Fibroblast of lung (primary cell): Measurements from ENCODE around the gene C17orf114.
A peak's percentile ranks its signal among the peaks of the same experiment; 100 is the strongest.

Experiments
- DNase-seq, 2 donors: peaks; one replicate each; pipeline versions ENCODE4 v3.0.0 to v3.0.0-alpha.2; 2010; ENCODE audit warnings: low read depth in 2 of 2
- H2AFZ ChIP-seq: 2 replicates; pipeline ENCODE4 v1.5.1; 2012; ENCODE audit warnings: low read length, control low read depth, inconsistent platforms
- H3K27ac ChIP-seq: 2 replicates; pipeline ENCODE4 v1.5.1; 2011; ENCODE audit warnings: low read length, control low read depth; ENCODE audit not compliant: insufficient read depth
- H3K27me3 ChIP-seq: 2 replicates; pipeline ENCODE4 v1.5.1; 2011; ENCODE audit warnings: mild to moderate bottlenecking, low read length; ENCODE audit not compliant: control insufficient read depth, insufficient read depth
- H3K36me3 ChIP-seq: 2 replicates; pipeline ENCODE4 v1.5.1; 2011; ENCODE audit warnings: low read length; ENCODE audit not compliant: control insufficient read depth, insufficient read depth
- H3K4me1 ChIP-seq: 2 replicates; pipeline ENCODE4 v1.5.1; 2011; ENCODE audit warnings: low read length; ENCODE audit not compliant: control insufficient read depth, insufficient read depth; ENCODE audit errors: extremely low read depth
- H3K4me2 ChIP-seq: 2 replicates; pipeline ENCODE4 v1.5.1; 2011; ENCODE audit warnings: low read length, control low read depth; ENCODE audit not compliant: insufficient read depth; ENCODE audit errors: extremely low read depth
- H3K4me3 ChIP-seq, 4 experiments: fragments of 200-600 bp in 1 of 4; sonication (generic) in 1 of 4; replicated peaks in 1 of 4; 2 replicates each; pipeline ENCODE4 v1.5.1; 2011 to 2016; ENCODE audit warnings: low read length in 4 of 4, low read depth in 3 of 4, mild to moderate bottlenecking in 3 of 4, control low read depth in 2 of 4, inconsistent platforms in 1 of 4, mixed read lengths in 1 of 4; ENCODE audit not compliant: insufficient read depth in 1 of 4; ENCODE audit errors: control extremely low read depth in 1 of 4
- H3K79me2 ChIP-seq: 2 replicates; pipeline ENCODE4 v1.5.1; 2012; ENCODE audit warnings: mild to moderate bottlenecking, low read length, inconsistent platforms; ENCODE audit not compliant: control insufficient read depth, insufficient read depth
- H3K9ac ChIP-seq: 2 replicates; pipeline ENCODE4 v1.5.1; 2011; ENCODE audit warnings: mild to moderate bottlenecking, low read length, control low read depth; ENCODE audit not compliant: insufficient read depth
- H3K9me3 ChIP-seq: 2 replicates; pipeline ENCODE4 v1.5.1; 2012; ENCODE audit warnings: low read depth, low read length; ENCODE audit not compliant: control insufficient read depth, insufficient read depth
- H4K20me1 ChIP-seq: 2 replicates; pipeline ENCODE4 v1.5.1; 2011; ENCODE audit warnings: low read length; ENCODE audit not compliant: control insufficient read depth, insufficient read depth; ENCODE audit errors: extremely low read depth
- EZH2 ChIP-seq: IDR thresholded peaks from 2 replicates; pipeline ENCODE4 v1.5.1; 2012; ENCODE audit warnings: low read length, control low read depth, mild to moderate bottlenecking; ENCODE audit errors: missing control alignments
- TF ChIP-seq, protein P1 (sequence below), 2 donors: IDR thresholded peaks in 1 of 2; conservative IDR thresholded peaks in 1 of 2; 1 replicate in 1 of 2; 2 replicates in 1 of 2; pipeline ENCODE4 v1.5.1; 2011 to 2012; ENCODE audit warnings: low read length in 2 of 2, control low read depth in 1 of 2, inconsistent platforms in 1 of 2, low read depth in 1 of 2, mild to moderate bottlenecking in 1 of 2

C17orf114 gene

DNA sequence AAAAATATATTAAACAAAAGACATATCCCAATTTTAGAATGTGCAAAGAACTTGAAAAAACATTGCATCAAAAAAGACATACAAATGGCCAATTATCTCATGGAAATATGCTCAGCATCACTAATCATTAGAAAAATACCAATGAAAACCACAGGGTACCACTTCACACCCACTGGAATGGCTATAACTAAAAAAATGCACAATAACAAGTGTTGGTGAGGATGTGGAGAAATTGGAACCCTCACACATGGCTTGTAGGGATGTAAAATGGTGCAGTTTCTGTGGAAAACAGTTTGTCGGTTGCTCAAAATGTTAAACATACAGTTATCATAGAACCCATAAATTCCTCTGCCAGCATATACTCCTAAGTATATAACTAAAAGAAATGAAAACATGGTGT is 7.0 kb downstream of the C17orf114 start:
- Histone ChIP-seq H3K9ac (no peak overlapping the region), H3K4me3 (no peak overlapping the region), H4K20me1 (no peaks in the 10 kb centered on the region), H3K36me3 (peaks cover 11% of the 10 kb centered on the region), H3K79me2 (peaks cover 11% of the 10 kb centered on the region), H3K4me2 (no peak overlapping the region), H3K27me3 (no peaks in the 10 kb centered on the region), H2AFZ (peak overlapping the region; percentile 38), H3K9me3 (no peaks in the 10 kb centered on the region), H3K27ac (no peak overlapping the region), H3K4me1 (no peaks in the 10 kb centered on the region)
- TF ChIP-seq, protein P1, sequence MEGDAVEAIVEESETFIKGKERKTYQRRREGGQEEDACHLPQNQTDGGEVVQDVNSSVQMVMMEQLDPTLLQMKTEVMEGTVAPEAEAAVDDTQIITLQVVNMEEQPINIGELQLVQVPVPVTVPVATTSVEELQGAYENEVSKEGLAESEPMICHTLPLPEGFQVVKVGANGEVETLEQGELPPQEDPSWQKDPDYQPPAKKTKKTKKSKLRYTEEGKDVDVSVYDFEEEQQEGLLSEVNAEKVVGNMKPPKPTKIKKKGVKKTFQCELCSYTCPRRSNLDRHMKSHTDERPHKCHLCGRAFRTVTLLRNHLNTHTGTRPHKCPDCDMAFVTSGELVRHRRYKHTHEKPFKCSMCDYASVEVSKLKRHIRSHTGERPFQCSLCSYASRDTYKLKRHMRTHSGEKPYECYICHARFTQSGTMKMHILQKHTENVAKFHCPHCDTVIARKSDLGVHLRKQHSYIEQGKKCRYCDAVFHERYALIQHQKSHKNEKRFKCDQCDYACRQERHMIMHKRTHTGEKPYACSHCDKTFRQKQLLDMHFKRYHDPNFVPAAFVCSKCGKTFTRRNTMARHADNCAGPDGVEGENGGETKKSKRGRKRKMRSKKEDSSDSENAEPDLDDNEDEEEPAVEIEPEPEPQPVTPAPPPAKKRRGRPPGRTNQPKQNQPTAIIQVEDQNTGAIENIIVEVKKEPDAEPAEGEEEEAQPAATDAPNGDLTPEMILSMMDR (conservative IDR thresholded peaks at IDR 0.05 in 1 of 2, IDR thresholded peaks at IDR 0.05 in 1 of 2; ENCODE audit: low read depth in 1 of 2, low read length in 2 of 2), result no peak
- TF ChIP-seq EZH2, result no peak
- no peak for DNase-seq

DNA sequence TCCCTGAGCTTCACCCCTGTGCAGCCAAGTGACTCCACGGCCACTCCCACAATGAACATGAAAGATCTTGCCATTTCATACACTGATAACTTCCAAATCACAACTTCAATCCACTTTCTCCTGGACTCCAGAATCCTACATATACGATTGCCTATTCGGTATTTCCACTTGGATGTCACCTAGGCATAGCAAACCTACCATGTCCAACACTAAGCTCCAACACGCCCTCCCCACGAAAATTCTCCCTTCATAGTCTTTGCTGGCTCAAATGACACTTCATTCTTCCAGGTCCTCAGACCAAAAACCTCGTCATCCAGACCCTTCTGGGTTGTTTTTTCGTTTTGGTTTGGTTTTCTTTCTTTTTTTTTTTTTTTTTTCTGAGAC is 11.4 kb downstream of the C17orf114 start:
- Histone ChIP-seq H3K27ac (peak overlapping the region; percentile 78), H3K36me3 (no peaks in the 10 kb centered on the region), H4K20me1 (no peaks in the 10 kb centered on the region), H3K4me2 (peak overlapping the region; percentile 84), H3K9me3 (no peaks in the 10 kb centered on the region), H2AFZ (peak overlapping the region; percentile 37), H3K4me3 (peak overlapping the region; percentile 64 to 76 (median 70)), H3K4me1 (peaks cover 8% of the 10 kb centered on the region), H3K9ac (no peak overlapping the region), H3K27me3 (peaks cover 3% of the 10 kb centered on the region), H3K79me2 (no peaks in the 10 kb centered on the region)
- TF ChIP-seq EZH2, result no peak
- TF ChIP-seq, protein P1 (conservative IDR thresholded peaks at IDR 0.05 in 1 of 2, IDR thresholded peaks at IDR 0.05 in 1 of 2; ENCODE audit: low read depth in 1 of 2, low read length in 2 of 2), result no peak
- DNase-seq, result no peak

DNA sequence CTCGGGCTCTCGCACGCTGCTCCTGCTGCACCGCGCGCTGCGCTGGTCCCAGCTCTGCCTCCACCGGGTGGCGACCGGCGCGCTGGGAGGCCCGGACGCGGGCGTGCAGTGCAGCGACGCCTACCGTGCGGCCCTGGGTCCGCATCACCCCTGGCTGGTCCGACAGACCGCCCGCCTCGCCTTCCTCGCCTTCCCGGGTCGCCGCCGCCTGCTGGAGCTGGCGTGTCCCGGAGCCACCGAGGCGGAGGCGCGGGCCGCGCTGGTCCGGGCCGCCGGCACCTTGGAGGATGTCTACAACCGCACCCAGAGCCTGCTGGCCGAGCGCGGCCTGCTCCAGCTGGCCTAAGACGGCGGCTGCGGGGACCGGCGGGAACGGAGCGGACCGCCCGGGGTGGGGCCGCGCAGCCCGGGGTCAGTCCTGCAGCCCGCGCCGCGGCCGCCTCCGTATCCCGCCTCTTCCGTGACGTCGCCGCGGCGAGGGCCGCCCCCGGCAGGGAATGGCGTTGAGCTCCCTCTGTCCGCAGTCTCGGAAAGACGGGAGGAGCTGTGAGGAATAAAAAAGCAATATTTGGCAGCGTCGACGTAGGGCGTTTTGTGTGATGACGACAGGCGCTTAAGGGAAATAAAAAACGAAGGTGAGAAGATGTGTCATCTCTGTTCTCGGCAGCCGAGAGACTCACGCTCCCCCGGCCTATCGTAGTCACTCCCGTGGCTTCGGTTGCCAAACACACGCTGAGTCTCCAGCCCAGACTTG is 12.0 kb downstream of the C17orf114 start:
- H3K27ac ChIP-seq, result peak overlapping the region; percentile 78
- TF ChIP-seq EZH2, result no peak
- TF ChIP-seq, protein P1 (conservative IDR thresholded peaks at IDR 0.05 in 1 of 2, IDR thresholded peaks at IDR 0.05 in 1 of 2; ENCODE audit: low read depth in 1 of 2, low read length in 2 of 2), result peak; percentile 40
- no peaks in the 10 kb centered on the region for H3K9me3 ChIP-seq
- peaks cover 3% of the 10 kb centered on the region for H3K27me3 ChIP-seq
- H2AFZ ChIP-seq, result peak overlapping the region; percentile 75
- H3K36me3 ChIP-seq, result no peaks in the 10 kb centered on the region
- peak overlapping the region; percentile 90 for H3K9ac ChIP-seq
- DNase-seq, result peak; percentile 89
- H3K79me2 ChIP-seq, result no peaks in the 10 kb centered on the region
- peak overlapping the region; percentile 84 for H3K4me2 ChIP-seq
- peak overlapping the region; percentile 64 to 76 (median 70) for H3K4me3 ChIP-seq
- peaks cover 8% of the 10 kb centered on the region for H3K4me1 ChIP-seq
- H4K20me1 ChIP-seq, result no peaks in the 10 kb centered on the region
